HepG2 (cell line): Measurements from ENCODE around the gene CSTB. TPM values are rescaled to one million over a fixed set of nuclear protein-coding genes. Genes with fewer than 3 reads are reported as not detected.

Experiments used
- FLYWCH1 ChIP-seq: sonication (generic); formaldehyde crosslinking; IDR thresholded peaks from 2 replicates; pipeline ENCODE4 v1.8.1; 2023; ENCODE audit warnings: mild to moderate bottlenecking, missing genetic modification reagents
- KLF13 ChIP-seq: sonication (generic); formaldehyde crosslinking; IDR thresholded peaks from 2 replicates; pipeline ENCODE4 v1.4.0; 2020; ENCODE audit warnings: mild to moderate bottlenecking, missing genetic modification reagents
- NBN ChIP-seq: fragments of 450-650 bp; conservative IDR thresholded peaks from 2 replicates; pipeline ENCODE4 v1.6.1; 2017
- RXRB ChIP-seq: IDR thresholded peaks from 2 replicates; pipeline ENCODE4 v1.6.1; 2016; ENCODE audit warnings: borderline replicate concordance, missing genetic modification reagents, missing compliant biosample characterization
- SIN3A ChIP-seq: IDR thresholded peaks from 2 replicates; pipeline ENCODE4 v1.6.1; 2011; ENCODE audit warnings: low read depth, mild to moderate bottlenecking, control low read depth, low read length, borderline replicate concordance
- SNAPC4 ChIP-seq: sonication (generic); formaldehyde crosslinking; IDR thresholded peaks from 2 replicates; pipeline ENCODE4 v1.4.0; 2020; ENCODE audit warnings: mild to moderate bottlenecking, missing genetic modification reagents
- ZNF121 ChIP-seq: sonication (generic); formaldehyde crosslinking; IDR thresholded peaks from 2 replicates; pipeline ENCODE4 v1.5.0; 2020; ENCODE audit warnings: mild to moderate bottlenecking, missing genetic modification reagents
- ZNF484 ChIP-seq: sonication (generic); formaldehyde crosslinking; IDR thresholded peaks from 2 replicates; pipeline ENCODE4 v1.5.1; 2020; ENCODE audit warnings: mild to moderate bottlenecking, low read depth, missing genetic modification reagents, borderline replicate concordance
- ZNF589 ChIP-seq: sonication (generic); formaldehyde crosslinking; conservative IDR thresholded peaks from 2 replicates; pipeline ENCODE4 v1.8.0; 2022; ENCODE audit warnings: mild to moderate bottlenecking, moderate library complexity, missing genetic modification reagents
- ZNF724P ChIP-seq: sonication (generic); formaldehyde crosslinking; IDR thresholded peaks from 2 replicates; pipeline ENCODE4 v1.8.0; 2022; ENCODE audit warnings: missing genetic modification reagents, borderline replicate concordance
- ZSCAN25 ChIP-seq: sonication (generic); formaldehyde crosslinking; IDR thresholded peaks from 2 replicates; pipeline ENCODE4 v1.8.0; 2022; ENCODE audit warnings: mild to moderate bottlenecking, missing genetic modification reagents
- polyA plus RNA-seq, 8 experiments: library from polyadenylated mRNA; depleted of rRNA in 3 of 8; stranded (reverse) in 7 of 8; unstranded in 1 of 8; fragments of >200 nt; fragmentation: Illumina TruSeq in 4 of 8; extraction: Trizol in 4 of 8; gene quantifications; 2 replicates each; pipeline versions ENCODE4 v1.2.1 to v1.2.3, GENCODE V29; 2011 to 2016; ENCODE audit warnings: low read depth in 4 of 8, missing spikeins in 1 of 8, mixed read lengths in 1 of 8; ENCODE audit not compliant: insufficient read depth in 1 of 8
- total RNA-seq, 5 experiments: library from RNA; depleted of rRNA; stranded (reverse); fragments of >200 nt; fragmentation: Illumina TruSeq; extraction: Trizol; gene quantifications; 2 replicates each; pipeline ENCODE4 v1.2.3, GENCODE V29; 2016; ENCODE audit warnings: low read depth in 1 of 5
- TF ChIP-seq, protein P1 (sequence below): IDR thresholded peaks from 2 replicates; pipeline ENCODE4 v1.6.1; 2012; ENCODE audit warnings: low read depth, low read length, improper control_type of control experiment
- TF ChIP-seq, protein P2 (sequence below): IDR thresholded peaks from 2 replicates; pipeline ENCODE4 v1.6.1; 2016; ENCODE audit warnings: low read depth, control low read depth

Gene CSTB
- total and polyA plus RNA-seq, 2 of the 13 experiments (the other 11 are each of a cell fraction or from before 2014, with no cell fraction given) = 11.7 to 94.1 TPM

DNA sequence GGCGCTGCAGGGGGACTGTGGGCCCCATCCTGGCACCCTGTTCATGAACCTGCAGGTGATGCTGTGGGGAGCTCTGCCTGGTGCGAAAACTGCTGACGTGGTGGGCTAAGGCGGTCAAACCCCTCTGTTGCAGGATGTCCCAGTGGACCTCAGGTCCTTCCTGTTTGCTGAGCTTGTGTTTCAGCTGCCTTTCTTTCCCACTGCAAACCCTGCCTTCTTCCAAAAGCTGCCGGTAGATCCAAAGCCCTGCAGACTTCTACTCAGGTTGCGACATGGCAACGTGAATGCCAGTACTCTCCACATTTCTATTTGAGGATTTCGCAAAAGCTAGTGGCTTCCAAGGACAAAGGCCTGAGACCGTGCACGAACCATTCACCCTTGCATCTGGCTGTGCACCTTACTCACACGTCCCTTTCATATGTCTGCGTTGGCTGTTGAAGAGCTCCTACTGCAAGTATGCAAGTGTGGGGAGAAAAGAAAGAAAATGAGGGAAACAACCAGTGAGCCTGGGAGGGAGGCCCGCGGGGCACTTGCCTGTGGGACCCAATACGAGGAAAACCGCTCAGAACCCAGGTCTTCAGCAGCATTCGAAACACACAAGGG, 7.1 kb upstream of the CSTB start (continued):
- TF ChIP-seq SNAPC4 (CRISPR knock-in tag) (no peak), FLYWCH1 (no peak), ZSCAN25 (CRISPR knock-in tag) (no peak; the same call in 1 of the 2 replicates), ZNF484 (no peak), ZNF589 (no peak; the same call in 1 of the 2 replicates), NBN (no peak), ZNF724P (CRISPR knock-in tag) (no peak), SIN3A (no peak), KLF13 (no peak), ZNF121 (peak; percentile 87; the same call in 1 of the 2 replicates), RXRB (CRISPR knock-in tag) (peak; percentile 87)
- TF ChIP-seq, protein P1, sequence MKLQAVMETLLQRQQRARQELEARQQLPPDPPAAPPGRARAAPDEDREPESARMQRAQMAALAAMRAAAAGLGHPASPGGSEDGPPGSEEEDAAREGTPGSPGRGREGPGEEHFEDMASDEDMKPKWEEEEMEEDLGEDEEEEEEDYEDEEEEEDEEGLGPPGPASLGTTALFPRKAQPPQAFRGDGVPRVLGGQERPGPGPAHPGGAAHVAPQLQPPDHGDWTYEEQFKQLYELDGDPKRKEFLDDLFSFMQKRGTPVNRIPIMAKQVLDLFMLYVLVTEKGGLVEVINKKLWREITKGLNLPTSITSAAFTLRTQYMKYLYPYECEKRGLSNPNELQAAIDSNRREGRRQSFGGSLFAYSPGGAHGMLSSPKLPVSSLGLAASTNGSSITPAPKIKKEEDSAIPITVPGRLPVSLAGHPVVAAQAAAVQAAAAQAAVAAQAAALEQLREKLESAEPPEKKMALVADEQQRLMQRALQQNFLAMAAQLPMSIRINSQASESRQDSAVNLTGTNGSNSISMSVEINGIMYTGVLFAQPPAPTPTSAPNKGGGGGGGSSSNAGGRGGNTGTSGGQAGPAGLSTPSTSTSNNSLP = no peak
- TF ChIP-seq, protein P2, sequence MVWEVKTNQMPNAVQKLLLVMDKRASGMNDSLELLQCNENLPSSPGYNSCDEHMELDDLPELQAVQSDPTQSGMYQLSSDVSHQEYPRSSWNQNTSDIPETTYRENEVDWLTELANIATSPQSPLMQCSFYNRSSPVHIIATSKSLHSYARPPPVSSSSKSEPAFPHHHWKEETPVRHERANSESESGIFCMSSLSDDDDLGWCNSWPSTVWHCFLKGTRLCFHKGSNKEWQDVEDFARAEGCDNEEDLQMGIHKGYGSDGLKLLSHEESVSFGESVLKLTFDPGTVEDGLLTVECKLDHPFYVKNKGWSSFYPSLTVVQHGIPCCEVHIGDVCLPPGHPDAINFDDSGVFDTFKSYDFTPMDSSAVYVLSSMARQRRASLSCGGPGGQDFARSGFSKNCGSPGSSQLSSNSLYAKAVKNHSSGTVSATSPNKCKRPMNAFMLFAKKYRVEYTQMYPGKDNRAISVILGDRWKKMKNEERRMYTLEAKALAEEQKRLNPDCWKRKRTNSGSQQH (CRISPR knock-in tag) = 0 out of 2 replicates have a peak, but pooled peaks have one; percentile 53
